HepG2 (cell line): ENCODE data around the gene PSMG4. TPM values are rescaled to one million over a fixed set of nuclear protein-coding genes. Genes with fewer than 3 reads are reported as not detected.

Source experiments
- GABPA ChIP-seq, 2 experiments: IDR thresholded peaks; 2 replicates each; pipeline ENCODE4 v1.6.1; 2011 to 2016; ENCODE audit warnings: low read depth in 2 of 2, low read length in 1 of 2, missing biosample characterization in 1 of 2, missing genetic modification characterization in 1 of 2
- MAFF ChIP-seq: IDR thresholded peaks from 2 replicates; pipeline ENCODE4 v1.6.1; 2011; ENCODE audit warnings: low read depth, low read length, improper control_type of control experiment
- NFAT5 ChIP-seq: sonication (generic); formaldehyde crosslinking; IDR thresholded peaks from 2 replicates; pipeline ENCODE4 v1.4.0; 2020; ENCODE audit warnings: missing genetic modification reagents
- NR2F1 ChIP-seq, 2 experiments: fragments of 450-650 bp in 1 of 2; formaldehyde crosslinking in 1 of 2; IDR thresholded peaks; 2 replicates each; pipeline versions ENCODE4 v1.5.0 to v1.6.1; 2016 to 2020; ENCODE audit warnings: mild to moderate bottlenecking in 1 of 2, missing compliant biosample characterization in 1 of 2, missing genetic modification reagents in 1 of 2, moderate library complexity in 1 of 2
- TRIM24 ChIP-seq: sonication (generic); formaldehyde crosslinking; IDR thresholded peaks from 2 replicates; pipeline ENCODE4 v1.8.0; 2022; ENCODE audit warnings: mild to moderate bottlenecking, missing genetic modification reagents
- ZNF121 ChIP-seq: sonication (generic); formaldehyde crosslinking; IDR thresholded peaks from 2 replicates; pipeline ENCODE4 v1.5.0; 2020; ENCODE audit warnings: mild to moderate bottlenecking, missing genetic modification reagents
- ZNF547 ChIP-seq: sonication (generic); formaldehyde crosslinking; IDR thresholded peaks from 2 replicates; pipeline ENCODE4 v1.5.1; 2020; ENCODE audit warnings: mild to moderate bottlenecking, missing genetic modification reagents
- ZNF776 ChIP-seq: sonication (generic); formaldehyde crosslinking; IDR thresholded peaks from 2 replicates; pipeline ENCODE4 v1.4.0; 2020; ENCODE audit warnings: mild to moderate bottlenecking, missing genetic modification reagents
- ZNF83 ChIP-seq: sonication (generic); formaldehyde crosslinking; IDR thresholded peaks from 2 replicates; pipeline ENCODE4 v1.4.0; 2020; ENCODE audit warnings: missing genetic modification reagents, mild to moderate bottlenecking, borderline replicate concordance
- polyA plus RNA-seq, 8 experiments: library from polyadenylated mRNA; depleted of rRNA in 3 of 8; stranded (reverse) in 7 of 8; unstranded in 1 of 8; fragments of >200 nt; fragmentation: Illumina TruSeq in 4 of 8; extraction: Trizol in 4 of 8; gene quantifications; 2 replicates each; pipeline versions ENCODE4 v1.2.1 to v1.2.3, GENCODE V29; 2011 to 2016; ENCODE audit warnings: low read depth in 4 of 8, missing spikeins in 1 of 8, mixed read lengths in 1 of 8; ENCODE audit not compliant: insufficient read depth in 1 of 8
- total RNA-seq, 5 experiments: library from RNA; depleted of rRNA; stranded (reverse); fragments of >200 nt; fragmentation: Illumina TruSeq; extraction: Trizol; gene quantifications; 2 replicates each; pipeline ENCODE4 v1.2.3, GENCODE V29; 2016; ENCODE audit warnings: low read depth in 1 of 5
- TF ChIP-seq, protein P1 (sequence below): sonication (generic); formaldehyde crosslinking; conservative IDR thresholded peaks from 2 replicates; pipeline ENCODE4 v1.4.0; 2020; ENCODE audit warnings: mild to moderate bottlenecking, missing genetic modification reagents, moderate library complexity

Gene PSMG4
- total and polyA plus RNA-seq, 2 of the 13 experiments (the other 11 are each of a cell fraction or from before 2014, with no cell fraction given) = 28.5 to 32.8 TPM

- no peak for TF ChIP-seq NR2F1 (CRISPR knock-in tag; IDR thresholded peaks at IDR 0.05)
- no peak for TF ChIP-seq TRIM24
- no peak for TF ChIP-seq ZNF83 (CRISPR knock-in tag)
- TF ChIP-seq ZNF776 (CRISPR knock-in tag) = no peak
- TF ChIP-seq MAFF = no peak
- no peak for TF ChIP-seq ZNF547 (CRISPR knock-in tag)
- no peak for TF ChIP-seq ZNF121
- no peak for TF ChIP-seq GABPA (IDR thresholded peaks at IDR 0.05; ENCODE audit: low read depth, low read length)
- no peak for TF ChIP-seq GABPA (CRISPR knock-in tag; IDR thresholded peaks at IDR 0.05; ENCODE audit: low read depth)
- TF ChIP-seq, protein P1, sequence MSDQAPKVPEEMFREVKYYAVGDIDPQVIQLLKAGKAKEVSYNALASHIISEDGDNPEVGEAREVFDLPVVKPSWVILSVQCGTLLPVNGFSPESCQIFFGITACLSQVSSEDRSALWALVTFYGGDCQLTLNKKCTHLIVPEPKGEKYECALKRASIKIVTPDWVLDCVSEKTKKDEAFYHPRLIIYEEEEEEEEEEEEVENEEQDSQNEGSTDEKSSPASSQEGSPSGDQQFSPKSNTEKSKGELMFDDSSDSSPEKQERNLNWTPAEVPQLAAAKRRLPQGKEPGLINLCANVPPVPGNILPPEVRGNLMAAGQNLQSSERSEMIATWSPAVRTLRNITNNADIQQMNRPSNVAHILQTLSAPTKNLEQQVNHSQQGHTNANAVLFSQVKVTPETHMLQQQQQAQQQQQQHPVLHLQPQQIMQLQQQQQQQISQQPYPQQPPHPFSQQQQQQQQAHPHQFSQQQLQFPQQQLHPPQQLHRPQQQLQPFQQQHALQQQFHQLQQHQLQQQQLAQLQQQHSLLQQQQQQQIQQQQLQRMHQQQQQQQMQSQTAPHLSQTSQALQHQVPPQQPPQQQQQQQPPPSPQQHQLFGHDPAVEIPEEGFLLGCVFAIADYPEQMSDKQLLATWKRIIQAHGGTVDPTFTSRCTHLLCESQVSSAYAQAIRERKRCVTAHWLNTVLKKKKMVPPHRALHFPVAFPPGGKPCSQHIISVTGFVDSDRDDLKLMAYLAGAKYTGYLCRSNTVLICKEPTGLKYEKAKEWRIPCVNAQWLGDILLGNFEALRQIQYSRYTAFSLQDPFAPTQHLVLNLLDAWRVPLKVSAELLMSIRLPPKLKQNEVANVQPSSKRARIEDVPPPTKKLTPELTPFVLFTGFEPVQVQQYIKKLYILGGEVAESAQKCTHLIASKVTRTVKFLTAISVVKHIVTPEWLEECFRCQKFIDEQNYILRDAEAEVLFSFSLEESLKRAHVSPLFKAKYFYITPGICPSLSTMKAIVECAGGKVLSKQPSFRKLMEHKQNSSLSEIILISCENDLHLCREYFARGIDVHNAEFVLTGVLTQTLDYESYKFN (CRISPR knock-in tag) = no peak
- no peak for TF ChIP-seq NFAT5 (CRISPR knock-in tag)
Observed at GRCh38 chr6:3213334-3213695, 45.4 kb upstream of the PSMG4 start (continued).
